RCC 7860 (cell line): ENCODE results near the gene MSX1.

ENCODE experiments used
- DNase-seq: peaks from one replicate; pipeline ENCODE4 v3.0.0-alpha.2; 2015; ENCODE audit warnings: low spot score
- FAIRE-seq: peaks from 2 replicates; lab custom pipeline; 2012; peaks lifted over from hg19 to GRCh38; lab: Jason Lieb, UNC

The MSX1 gene

GRCh38 chr4:4868040-4868757 lies 8.7 kb downstream of the MSX1 start:
- FAIRE-seq = no peak
- no peak for DNase-seq

DNA sequence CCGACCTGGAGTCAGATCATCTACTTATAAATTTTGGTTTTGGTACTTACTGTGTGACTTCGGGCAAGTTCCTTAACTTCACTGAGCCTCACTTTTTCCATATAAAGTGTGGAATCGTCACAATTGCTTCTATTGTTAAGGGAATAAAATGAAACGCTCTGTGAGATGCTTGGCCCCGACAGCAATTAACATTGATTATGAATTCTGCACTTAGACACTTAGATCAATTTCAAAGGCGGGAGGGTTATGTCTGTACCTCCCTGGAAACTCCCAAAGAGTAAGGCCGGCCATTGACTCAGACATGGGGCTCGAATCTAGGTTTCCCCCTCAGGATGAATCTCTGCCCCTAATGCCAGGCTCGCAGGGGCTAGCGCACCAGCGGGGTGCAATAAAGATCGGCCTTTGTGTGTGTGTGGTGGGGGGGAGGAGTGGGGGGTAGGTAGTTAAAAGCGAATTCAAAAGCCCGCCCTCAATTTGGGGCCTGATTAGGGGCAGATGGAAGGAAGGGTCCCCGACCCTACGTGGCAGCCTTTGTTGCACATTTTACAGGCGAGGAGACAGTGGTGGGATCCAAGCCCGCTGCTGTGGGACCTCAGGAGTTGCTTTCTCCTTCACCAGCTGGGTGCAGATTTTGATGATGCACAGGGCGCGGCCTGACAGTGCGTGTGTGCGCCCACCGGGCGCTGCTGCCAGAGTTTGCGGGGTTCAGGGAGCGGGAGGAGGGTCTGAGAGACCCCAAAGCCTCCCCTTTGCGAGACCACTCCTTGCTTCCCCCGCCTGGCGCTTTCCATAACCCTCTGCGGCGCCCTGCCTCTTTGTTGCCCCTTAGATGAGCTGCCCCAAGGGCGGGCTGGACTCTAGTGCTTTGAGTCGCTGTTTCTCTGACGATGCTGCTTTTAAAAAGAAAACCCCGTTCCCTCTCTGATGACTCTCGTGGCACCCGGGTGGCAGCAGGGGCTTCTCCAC lies 9.6 kb downstream of the MSX1 start:
- DNase-seq (no peak), FAIRE-seq (no peak)

DNA sequence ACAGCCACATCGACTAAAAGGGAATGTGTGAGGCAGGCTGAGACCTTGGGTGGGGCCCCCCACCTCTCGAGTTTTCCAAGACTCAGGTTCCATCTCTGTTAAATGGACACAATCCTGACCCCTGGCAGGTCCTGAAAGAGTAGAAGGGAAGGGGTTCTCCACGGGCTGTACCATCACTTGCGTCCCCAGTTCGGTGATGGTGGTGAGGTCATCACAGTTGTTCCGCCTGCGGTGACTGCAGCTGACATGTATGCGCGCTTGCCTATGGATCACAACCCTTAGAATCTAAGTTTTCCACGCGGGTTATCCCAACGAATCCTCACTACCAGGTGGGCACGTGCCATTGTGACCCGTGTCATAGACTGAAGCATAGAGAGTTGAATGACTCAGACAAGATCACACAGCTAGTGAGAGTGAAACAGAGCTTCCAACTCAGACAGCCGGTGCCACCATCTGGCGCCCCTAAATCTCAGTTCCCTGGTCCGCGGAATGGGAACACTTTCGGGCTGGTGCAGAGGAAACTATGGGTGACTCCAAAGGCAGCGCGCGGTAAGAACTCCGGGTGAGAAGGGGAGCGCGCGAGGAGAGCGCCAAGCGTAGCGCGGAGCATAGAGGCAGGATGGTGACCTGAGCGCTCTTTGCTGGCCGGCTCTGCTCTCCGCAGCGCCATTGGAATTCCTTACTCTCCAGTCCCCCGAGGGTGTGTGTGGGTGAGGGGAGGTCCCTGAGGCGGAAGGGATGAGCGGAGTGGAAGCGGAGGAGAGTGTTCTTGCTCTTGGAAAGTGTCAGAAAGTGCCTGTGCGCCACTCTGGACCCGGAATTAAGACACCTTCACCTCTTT lies 10.5 kb downstream of the MSX1 start:
- FAIRE-seq = no peak

GRCh38 chr4:4870576-4871241 lies 11.2 kb downstream of the MSX1 start:
- FAIRE-seq (no peak), DNase-seq (no peak)

More for the DNA sequence above, 10.5 kb downstream of the MSX1 start:
- no peak for DNase-seq

DNA sequence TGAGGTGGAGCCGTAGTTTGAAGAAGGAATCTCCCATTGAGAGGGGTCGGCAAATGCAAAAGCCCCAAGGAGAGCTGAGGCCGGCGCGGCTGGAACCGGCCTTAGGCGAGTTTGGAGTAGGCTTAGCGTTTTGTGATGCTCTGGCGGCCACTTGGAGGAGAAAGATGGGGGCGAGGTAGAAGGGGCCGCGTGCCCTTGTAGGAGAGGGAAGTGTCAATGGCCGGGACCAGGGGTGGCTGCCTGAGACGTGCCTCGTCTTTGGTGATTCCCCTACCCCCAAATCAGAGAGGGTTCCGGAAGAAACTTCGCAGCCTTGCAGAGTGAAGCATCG lies 11.7 kb downstream of the MSX1 start:
- no peak for DNase-seq
- no peak for FAIRE-seq

GRCh38 chr4:4871573-4872313 lies 12.3 kb downstream of the MSX1 start:
- DNase-seq = no peak

DNA sequence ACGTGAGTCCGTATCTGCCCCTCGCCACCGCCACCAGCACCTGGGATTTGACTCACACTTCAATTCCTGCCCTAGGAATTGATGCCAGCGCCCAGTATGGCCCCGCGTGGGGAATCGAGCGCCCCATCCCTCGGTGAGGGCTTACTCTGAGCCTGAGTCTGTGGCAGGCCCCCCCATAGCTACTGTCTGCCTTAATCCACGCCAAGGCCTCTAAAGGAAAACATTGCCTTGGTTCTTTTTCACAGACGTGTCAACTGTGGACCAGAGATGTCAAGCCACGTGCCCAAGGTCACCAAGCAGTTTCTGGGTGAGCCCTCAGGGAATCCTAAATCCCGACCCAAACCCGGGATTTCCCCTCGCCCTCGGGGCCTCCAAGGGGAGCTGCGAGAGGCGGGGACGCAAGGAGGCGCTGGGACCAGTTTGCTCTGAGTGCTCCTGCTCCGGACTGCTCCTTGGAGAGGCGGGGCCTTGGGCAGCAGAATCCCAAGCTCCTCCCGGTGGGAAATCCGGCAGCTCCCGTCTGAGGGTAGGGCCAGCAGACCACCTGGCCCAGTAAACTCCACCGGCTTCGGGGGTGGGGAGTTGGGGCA lies 12.9 kb downstream of the MSX1 start:
- FAIRE-seq (no peak), DNase-seq (no peak)

More at GRCh38 chr4:4871573-4872313, 12.3 kb downstream of the MSX1 start:
- FAIRE-seq = no peak

GRCh38 chr4:4873203-4873602 lies 13.7 kb downstream of the MSX1 start:
- no peak for FAIRE-seq
- DNase-seq = no peak

GRCh38 chr4:4874254-4874653 lies 14.8 kb downstream of the MSX1 start:
- no peak for FAIRE-seq
- DNase-seq = no peak

- FAIRE-seq = no peak
- no peak for DNase-seq
Observed at GRCh38 chr4:4875147-4875546, 15.7 kb downstream of the MSX1 start.

DNA sequence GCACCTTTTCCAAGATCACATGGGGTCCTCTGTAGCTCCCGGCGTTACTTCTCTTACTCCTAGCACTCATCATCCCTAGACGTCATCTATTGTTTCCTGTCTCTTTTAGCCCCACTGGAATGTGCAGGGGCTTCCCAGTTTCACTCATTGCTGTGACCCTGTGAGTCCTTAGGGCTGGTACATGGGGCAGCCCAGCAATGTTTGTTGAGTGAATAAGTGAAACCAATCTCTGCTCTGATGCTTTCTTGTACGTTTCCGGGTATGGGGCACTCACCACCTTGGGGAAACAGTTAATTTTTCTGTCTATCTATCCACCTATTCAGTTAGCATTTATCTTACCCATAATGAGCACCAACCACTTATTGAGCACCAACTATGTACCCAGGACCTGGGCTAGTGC lies 16.1 kb downstream of the MSX1 start:
- no peak for FAIRE-seq
- no peak for DNase-seq

GRCh38 chr4:4876945-4877661 lies 17.6 kb downstream of the MSX1 start:
- no peak for FAIRE-seq

DNA sequence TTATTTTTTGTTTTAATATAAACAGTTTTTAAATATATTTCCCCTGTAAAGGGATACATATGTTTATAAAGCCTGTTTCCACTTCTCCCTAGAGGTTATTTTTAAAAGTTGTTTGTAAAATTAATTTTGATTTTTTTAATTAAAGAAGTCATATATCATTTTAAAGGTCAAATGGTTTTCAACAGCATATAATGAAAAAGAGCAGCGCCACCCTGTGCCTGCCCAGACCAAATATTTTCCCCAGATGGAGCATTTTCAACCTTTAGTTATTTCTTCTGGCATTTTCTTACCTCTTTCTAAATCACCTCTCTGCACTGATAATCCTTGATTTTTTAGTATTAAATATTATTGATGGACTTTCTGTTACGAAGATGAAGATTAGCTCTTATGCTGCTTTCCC lies 21.0 kb downstream of the MSX1 start:
- no peak for DNase-seq
- FAIRE-seq = no peak

More at GRCh38 chr4:4876945-4877661, 17.6 kb downstream of the MSX1 start:
- DNase-seq = no peak

DNA sequence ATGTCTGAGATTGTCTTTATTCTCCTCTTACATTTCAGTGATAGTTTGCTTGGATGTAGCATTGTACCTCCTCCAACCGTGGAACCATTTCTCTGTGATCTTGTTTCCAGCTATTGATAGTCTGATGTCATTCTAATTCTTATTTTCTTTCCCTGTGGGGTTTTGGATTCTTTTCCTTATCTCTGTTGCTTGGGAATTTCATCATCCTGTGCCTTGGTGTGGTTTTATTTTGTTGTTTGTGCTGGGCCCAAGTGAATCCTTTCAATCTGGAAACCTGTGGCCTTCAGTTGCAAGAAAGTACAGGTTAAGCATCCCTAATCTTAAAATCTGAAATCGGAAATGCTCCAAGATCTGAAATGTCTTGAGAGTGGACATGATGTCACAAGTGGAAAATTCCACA lies 22.0 kb downstream of the MSX1 start:
- DNase-seq (no peak), FAIRE-seq (no peak)

- no peak for DNase-seq
- FAIRE-seq = no peak
Observed at GRCh38 chr4:4884611-4885010, 25.1 kb downstream of the MSX1 start.

DNA sequence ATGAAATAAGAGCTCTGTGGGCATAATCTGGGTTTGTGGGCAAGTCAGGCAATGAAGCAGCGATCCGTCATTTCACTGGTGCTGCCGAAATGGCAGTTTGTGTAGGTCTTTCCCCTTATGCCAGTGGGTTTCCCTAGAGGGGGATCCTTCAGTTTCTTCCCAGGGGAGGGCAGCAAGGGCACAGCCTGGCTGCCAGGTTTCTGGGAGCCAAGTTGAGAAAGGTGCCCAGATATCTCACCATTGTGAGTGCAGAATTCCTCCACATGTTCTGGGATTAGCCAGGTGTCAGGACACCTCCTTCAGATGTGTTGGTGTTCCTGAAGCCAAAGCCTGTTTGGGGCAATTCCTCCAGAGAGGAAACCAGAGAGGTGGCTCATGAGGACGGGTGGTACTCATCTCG lies 28.0 kb downstream of the MSX1 start:
- FAIRE-seq (no peak), DNase-seq (no peak)

DNA sequence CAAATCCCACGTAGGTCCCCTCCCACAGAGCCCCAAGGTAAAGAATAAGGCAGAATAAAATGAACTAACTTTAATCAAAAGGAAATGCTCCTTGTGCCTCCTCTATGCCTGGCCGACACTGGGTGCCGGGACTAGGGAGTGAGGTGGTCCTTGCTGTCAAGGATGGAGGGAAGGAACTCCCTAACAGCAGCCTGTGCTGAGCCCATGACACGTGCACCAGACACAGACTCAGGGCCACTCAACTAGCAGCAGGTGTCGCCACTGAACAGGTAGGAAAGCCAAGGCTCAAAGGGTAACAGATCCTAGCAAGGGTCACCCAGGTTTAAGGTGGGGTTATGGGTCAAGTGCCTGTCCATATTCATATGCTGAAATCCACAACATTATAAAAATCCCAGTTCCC lies 29.2 kb downstream of the MSX1 start:
- DNase-seq (no peak), FAIRE-seq (no peak)

DNA sequence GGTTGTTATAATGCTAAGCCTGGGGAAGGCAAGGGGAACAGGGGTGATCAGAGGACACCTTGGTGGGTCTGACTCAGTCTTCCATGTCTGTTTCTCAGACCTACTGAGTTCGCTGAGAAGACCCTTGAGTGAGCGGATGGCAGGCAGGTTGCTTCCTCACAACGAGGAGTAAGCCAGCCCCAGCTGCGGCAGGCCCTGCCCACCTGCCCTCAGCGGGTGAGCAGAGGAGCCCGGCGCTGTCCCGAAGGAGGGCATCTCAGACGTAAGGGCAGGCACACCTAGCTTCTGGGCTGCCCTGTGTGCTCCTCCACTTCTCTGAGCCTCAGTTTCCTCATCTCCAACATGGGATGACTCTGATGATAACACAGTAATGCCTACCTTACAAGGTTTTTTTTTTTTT lies 30.3 kb downstream of the MSX1 start:
- DNase-seq (no peak), FAIRE-seq (no peak)
